CD14-positive monocyte (primary cell): ENCODE results near the gene PUSL1. TPM values are rescaled to one million over a fixed set of nuclear protein-coding genes. Genes with fewer than 3 reads are reported as not detected.

ENCODE experiments used
- DNase-seq, 3 donors: peaks; one replicate each; pipeline ENCODE4 v3.0.0-alpha.2; 2011 to 2022
- H2AFZ ChIP-seq: 2 replicates; pipeline ENCODE4 v1.6.0; 2012; ENCODE audit warnings: mild to moderate bottlenecking, low read depth, low read length, inconsistent platforms; ENCODE audit not compliant: insufficient read depth, poor library complexity, severe bottlenecking
- H3K27ac ChIP-seq, 2 donors: 1 replicate in 1 of 2; 2 replicates in 1 of 2; pipeline ENCODE4 v1.5.1; 2012 to 2013; ENCODE audit warnings: low read length in 2 of 2, control low read depth in 1 of 2, inconsistent platforms in 1 of 2, low read depth in 1 of 2, mild to moderate bottlenecking in 1 of 2
- H3K27me3 ChIP-seq, 2 donors: one replicate each; pipeline versions ENCODE4 v1.6.0 to v1.6.1; 2011 to 2013; ENCODE audit warnings: low read length in 2 of 2; ENCODE audit not compliant: control insufficient read depth in 2 of 2, insufficient read depth in 2 of 2
- H3K36me3 ChIP-seq, 2 donors: replicated peaks in 1 of 2; 1 replicate in 1 of 2; 2 replicates in 1 of 2; pipeline versions ENCODE4 v1.5.1 to v1.6.1; 2012 to 2013; ENCODE audit warnings: low read length in 2 of 2, control low read depth in 1 of 2, inconsistent platforms in 1 of 2, mild to moderate bottlenecking in 1 of 2; ENCODE audit not compliant: insufficient read depth in 2 of 2, control insufficient read depth in 1 of 2
- H3K4me1 ChIP-seq, 2 donors: 1 replicate in 1 of 2; 2 replicates in 1 of 2; pipeline versions ENCODE4 v1.5.1 to v1.6.1; 2012 to 2013; ENCODE audit warnings: low read length in 2 of 2, control low read depth in 1 of 2, inconsistent platforms in 1 of 2, mild to moderate bottlenecking in 1 of 2, moderate library complexity in 1 of 2; ENCODE audit not compliant: insufficient read depth in 2 of 2, control insufficient read depth in 1 of 2
- H3K4me2 ChIP-seq: replicated peaks from 2 replicates; pipeline ENCODE3; 2012; ENCODE audit warnings: low read length, moderate library complexity, mild to moderate bottlenecking; ENCODE audit not compliant: poor library complexity, severe bottlenecking; ENCODE audit errors: extremely low read depth
- H3K4me3 ChIP-seq, 3 experiments: fragments of 200-600 bp in 1 of 3; sonication (generic) in 1 of 3; replicated peaks in 1 of 3; 1 replicate in 2 of 3; 2 replicates in 1 of 3; pipeline ENCODE4 v1.5.1; 2011 to 2013; ENCODE audit warnings: low read length in 3 of 3, mild to moderate bottlenecking in 3 of 3, control low read depth in 2 of 3, low read depth in 2 of 3, inconsistent platforms in 1 of 3, moderate library complexity in 1 of 3
- H3K79me2 ChIP-seq: 2 replicates; pipeline ENCODE4 v1.6.0; 2012; ENCODE audit warnings: mild to moderate bottlenecking, control low read depth, inconsistent platforms, low read length, moderate library complexity; ENCODE audit not compliant: insufficient read depth
- H3K9ac ChIP-seq: 2 replicates; pipeline ENCODE4 v1.6.0; 2017; ENCODE audit warnings: low read length, mild to moderate bottlenecking; ENCODE audit not compliant: insufficient read depth, poor library complexity, severe bottlenecking
- H3K9me3 ChIP-seq, 2 donors: replicated peaks in 1 of 2; 1 replicate in 1 of 2; 2 replicates in 1 of 2; pipeline versions ENCODE4 v1.5.1 to v1.6.1; 2012 to 2013; ENCODE audit warnings: low read length in 2 of 2, control low read depth in 1 of 2; ENCODE audit not compliant: control insufficient read depth in 1 of 2, insufficient read depth in 1 of 2
- H4K20me1 ChIP-seq: 2 replicates; pipeline ENCODE4 v1.6.0; 2012; ENCODE audit warnings: mild to moderate bottlenecking, low read length, control low read depth, moderate library complexity; ENCODE audit not compliant: insufficient read depth
- H3K27ac Mint-ChIP-seq, 7 donors: one replicate each; pipeline ENCODE4 v1.8.0; 2020; ENCODE audit warnings: mild to moderate bottlenecking in 7 of 7, mixed read lengths in 7 of 7, moderate library complexity in 6 of 7, inconsistent platforms in 2 of 7
- H3K27me3 Mint-ChIP-seq, 3 donors: one replicate each; pipeline ENCODE4 v1.8.0; 2021 to 2022; ENCODE audit warnings: low read depth in 3 of 3, mild to moderate bottlenecking in 3 of 3, mixed read lengths in 3 of 3, moderate library complexity in 3 of 3, inconsistent platforms in 1 of 3
- H3K36me3 Mint-ChIP-seq, 2 donors: one replicate each; pipeline ENCODE4 v1.8.0; 2020; ENCODE audit warnings: mixed read lengths in 2 of 2, inconsistent platforms in 1 of 2, mild to moderate bottlenecking in 1 of 2
- H3K4me1 Mint-ChIP-seq: one replicate; pipeline ENCODE4 v1.8.0; 2020; ENCODE audit warnings: mild to moderate bottlenecking, mixed read lengths
- H3K4me3 Mint-ChIP-seq, 2 donors: one replicate each; pipeline ENCODE4 v1.8.0; 2020; ENCODE audit warnings: mild to moderate bottlenecking in 2 of 2, mixed read lengths in 2 of 2, moderate library complexity in 1 of 2
- H3K9me3 Mint-ChIP-seq, 7 donors: one replicate each; pipeline ENCODE4 v1.8.0; 2020 to 2022; ENCODE audit warnings: mixed read lengths in 7 of 7, mild to moderate bottlenecking in 6 of 7, moderate library complexity in 6 of 7, inconsistent platforms in 2 of 7
- CTCF ChIP-seq: fragments of 200-600 bp; IDR thresholded peaks from one replicate; pipeline ENCODE4 v1.8.0; 2022; ENCODE audit warnings: antibody characterized with exemption, mild to moderate bottlenecking
- WGBS: methylation state at CpG from one replicate; pipeline ENCODE4 v1.1.5; 2013; ENCODE audit warnings: missing lambda C conversion rate; ENCODE audit not compliant: insufficient coverage; 5-methylcytosine and 5-hydroxymethylcytosine counted together
- intact Hi-C, 2 donors: fragments of 100-400 bp; cut with micrococcal nuclease; formaldehyde crosslinking; loops; one replicate each; pipeline versions ENCODE4 v1.15.0 to v1.15.1; 2023
- polyA plus RNA-seq, 3 donors: library from polyadenylated mRNA; depleted of rRNA in 1 of 3; unstranded in 2 of 3; stranded (reverse) in 1 of 3; fragments of 300-500 nt in 2 of 3; fragments of >200 nt in 1 of 3; fragmentation: Illumina TruSeq in 2 of 3; gene quantifications; 1 replicate in 2 of 3; 2 replicates in 1 of 3; pipeline ENCODE4 v1.2.3, GENCODE V29; 2012 to 2021

Gene PUSL1
- polyA plus RNA-seq, 3 donors: 13.8 to 27.4 (median 14.8) TPM

- Histone ChIP-seq H3K9me3 (no peaks in the 10 kb centered on the region), H3K4me2 (no peak overlapping the region), H3K27me3 (no peaks in the 10 kb centered on the region), H3K9ac (no peak overlapping the region), H3K27ac (no peak overlapping the region), H3K4me3 (no peak overlapping the region), H3K79me2 (no peaks in the 10 kb centered on the region), H4K20me1 (no peaks in the 10 kb centered on the region), H2AFZ (no peak overlapping the region), H3K4me1 (no peaks in the 10 kb centered on the region), H3K36me3 (peaks cover 6 to 8% of the 10 kb centered on the region in 2 donors)
- Mint-ChIP-seq H3K4me3 (no peak overlapping the region), H3K4me1 (no peaks in the 10 kb centered on the region), H3K36me3 (peaks cover 2 to 13% of the 10 kb centered on the region in 2 donors), H3K27ac (no peak overlapping the region), H3K27me3 (no peaks in the 10 kb centered on the region), H3K9me3 (peaks cover 0 to 3% (median 0%) of the 10 kb centered on the region in 7 donors)
- no peak for TF ChIP-seq CTCF
- WGBS: 95% methylated on average over 36 of the region's 36 CpGs
- intact Hi-C loops: no loop called here
- no peak for DNase-seq
Observed at GRCh38 chr1:1333551-1334241, 25.3 kb downstream of the PUSL1 start.

- Histone ChIP-seq H3K4me2 (no peak overlapping the region), H4K20me1 (no peaks in the 10 kb centered on the region), H3K36me3 (peaks cover 9 to 10% of the 10 kb centered on the region in 2 donors), H3K27ac (no peak overlapping the region), H3K9ac (no peak overlapping the region), H3K27me3 (no peaks in the 10 kb centered on the region), H2AFZ (no peak overlapping the region), H3K4me3 (no peak overlapping the region), H3K9me3 (no peaks in the 10 kb centered on the region), H3K79me2 (no peaks in the 10 kb centered on the region), H3K4me1 (no peaks in the 10 kb centered on the region)
- peaks cover 0 to 2% (median 0%) of the 10 kb centered on the region in 7 donors for H3K9me3 Mint-ChIP-seq
- DNase-seq: no peak
- no peak overlapping the region for H3K4me3 Mint-ChIP-seq
- no peak for TF ChIP-seq CTCF
- WGBS: 93% methylated on average over 11 of the region's 11 CpGs
- no peaks in the 10 kb centered on the region for H3K27me3 Mint-ChIP-seq
- H3K27ac Mint-ChIP-seq: no peak overlapping the region
- H3K36me3 Mint-ChIP-seq: peaks cover 7 to 23% of the 10 kb centered on the region in 2 donors
- intact Hi-C loops: no loop called here
- H3K4me1 Mint-ChIP-seq: no peaks in the 10 kb centered on the region
Observed at GRCh38 chr1:1334835-1335234, 26.4 kb downstream of the PUSL1 start.
